GM12892 (cell line): ENCODE data around the gene DDR1.

Experiments used
- POLR2A ChIP-seq: IDR thresholded peaks from 2 replicates; pipeline ENCODE4 v1.6.1; 2011; ENCODE audit warnings: low read depth, low read length, control low read depth
- POLR2AphosphoS5 ChIP-seq: IDR thresholded peaks from 2 replicates; pipeline ENCODE4 v1.6.1; 2011; ENCODE audit warnings: low read depth, low read length, control low read depth
- TAF1 ChIP-seq: IDR thresholded peaks from 2 replicates; pipeline ENCODE4 v1.6.1; 2011; ENCODE audit warnings: low read depth, mild to moderate bottlenecking, control low read depth, low read length, borderline replicate concordance

DNA sequence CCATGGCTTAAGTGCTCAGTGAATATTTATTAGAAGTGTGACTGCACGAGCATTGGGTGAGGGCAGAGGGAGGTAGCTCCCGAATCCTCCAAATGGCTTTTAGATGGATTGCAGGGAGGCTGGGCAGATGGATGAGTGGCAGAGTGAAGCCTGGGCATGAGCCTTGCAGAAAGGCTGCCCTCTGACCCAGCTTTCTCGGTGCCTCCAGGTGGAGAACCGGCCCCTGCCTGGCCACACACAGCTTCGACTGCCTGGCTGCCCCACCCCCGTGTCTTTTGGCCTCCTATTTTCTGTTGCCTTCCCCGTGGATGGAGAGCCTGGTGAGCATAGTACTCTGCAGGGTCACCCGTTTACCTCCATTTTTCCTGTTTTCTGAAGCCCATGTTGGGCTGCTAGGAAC, 33.2 kb downstream of the DDR1 start:
- TF ChIP-seq POLR2A, result no peak
- no peak for TF ChIP-seq TAF1
- no peak for TF ChIP-seq POLR2AphosphoS5
